Stimulated activated CD8-positive, alpha-beta memory T cell treated with anti-CD3 and anti-CD28 coated beads, Interleukin-12 subunit alpha, Interleukin-12 subunit beta, amount 100 ng/mL, for 24 hours (primary cell): ENCODE results near the gene TBCA.
"Not testable (repeated sequence)": the region's sequence is repeated elsewhere in the genome, so short reads cannot be mapped to it uniquely, and the experiment has no call there.

Experiments used
- DNase-seq: peaks from one replicate; pipeline ENCODE4 v3.0.0-alpha.2; 2020; ENCODE audit errors: extremely low read depth

Gene TBCA

DNA sequence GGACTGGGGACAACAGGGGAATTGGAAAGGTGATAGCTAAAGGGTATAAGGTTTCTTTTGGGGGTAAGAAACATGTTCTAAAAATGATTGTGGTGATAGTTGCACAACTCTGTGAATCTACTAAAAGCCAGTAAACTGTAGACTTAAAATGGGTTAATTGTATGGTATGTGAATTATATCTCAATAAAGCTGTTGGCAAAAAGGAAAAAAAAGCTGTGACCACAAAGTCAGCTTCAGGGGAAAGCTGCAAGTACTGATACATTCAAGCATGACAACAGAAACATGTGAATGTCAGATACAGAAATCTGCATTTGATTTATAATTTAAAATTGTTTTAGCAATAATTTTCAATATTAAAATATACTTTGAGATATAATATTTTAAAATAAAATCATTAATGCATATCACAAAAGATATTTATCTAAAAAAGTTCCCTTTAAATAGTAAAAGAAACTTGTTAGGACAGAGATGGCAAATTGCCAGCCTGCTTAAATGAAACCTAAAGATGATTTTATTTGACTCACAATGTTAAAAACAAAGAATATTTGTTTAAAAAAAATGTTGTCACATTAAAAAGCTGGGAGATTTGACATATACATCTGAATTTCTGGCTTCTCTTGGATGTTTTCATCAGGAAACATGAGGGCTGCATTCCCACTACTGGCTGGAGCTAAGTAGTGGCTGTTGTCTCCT, 66.0 kb downstream of the TBCA start:
- no peak for DNase-seq

DNA sequence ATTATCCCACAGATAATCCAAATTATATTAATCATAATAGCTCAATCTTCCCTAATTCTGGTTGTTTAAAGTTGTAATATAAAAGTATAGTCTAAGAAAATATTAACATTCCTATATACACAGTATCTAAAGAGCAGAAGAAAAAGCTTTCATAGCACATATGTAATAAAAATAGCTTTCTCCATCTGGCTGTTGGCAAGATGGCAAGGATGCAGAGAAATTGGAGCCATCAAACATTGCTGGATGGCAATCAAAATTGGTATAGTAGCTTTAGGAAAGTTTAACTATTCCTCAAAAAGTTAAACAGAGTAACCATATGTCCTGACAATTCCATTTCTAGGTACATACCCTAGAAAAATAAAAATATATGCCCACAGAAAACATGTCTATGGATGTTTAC, 66.8 kb downstream of the TBCA start:
- no peak for DNase-seq

DNA sequence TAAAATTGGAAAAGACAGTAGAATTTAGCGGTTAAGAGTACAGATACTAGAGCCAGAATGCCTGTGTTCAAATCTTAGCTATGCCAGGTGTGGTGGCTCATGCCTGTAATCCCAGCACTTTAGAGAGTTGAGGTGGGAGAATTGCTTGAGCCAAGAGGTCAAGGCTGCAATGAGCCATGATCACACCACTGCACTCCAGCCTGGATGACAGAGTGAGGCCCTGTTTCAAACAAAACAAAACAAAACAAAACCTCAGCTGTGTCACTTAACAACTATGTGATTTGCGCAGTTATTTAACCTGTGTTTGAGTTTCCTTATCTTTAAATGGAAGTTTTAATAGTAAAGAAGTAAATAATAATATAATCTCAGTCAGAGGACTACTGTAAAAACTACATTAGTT, 68.3 kb downstream of the TBCA start:
- no peak for DNase-seq

DNA sequence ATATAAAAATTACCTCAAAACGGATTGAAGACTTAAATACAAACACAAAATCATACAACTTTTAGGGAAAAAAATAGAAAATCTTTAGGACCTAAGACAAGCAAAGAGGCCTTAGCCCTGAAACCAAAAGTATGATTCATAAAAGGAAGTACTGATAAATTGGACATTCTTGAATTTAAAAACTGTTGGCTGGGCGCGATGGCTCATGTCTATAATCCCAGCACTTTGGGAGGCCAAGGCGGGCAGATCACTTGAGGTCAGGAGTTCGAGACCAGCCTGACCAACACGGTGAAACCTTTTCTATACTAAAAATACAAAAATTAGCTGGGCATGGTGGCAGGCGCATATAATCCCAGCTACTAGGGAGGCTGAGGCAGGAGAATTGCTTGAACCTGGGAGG, 76.6 kb downstream of the TBCA start:
- DNase-seq = not testable (repeated sequence)

DNA sequence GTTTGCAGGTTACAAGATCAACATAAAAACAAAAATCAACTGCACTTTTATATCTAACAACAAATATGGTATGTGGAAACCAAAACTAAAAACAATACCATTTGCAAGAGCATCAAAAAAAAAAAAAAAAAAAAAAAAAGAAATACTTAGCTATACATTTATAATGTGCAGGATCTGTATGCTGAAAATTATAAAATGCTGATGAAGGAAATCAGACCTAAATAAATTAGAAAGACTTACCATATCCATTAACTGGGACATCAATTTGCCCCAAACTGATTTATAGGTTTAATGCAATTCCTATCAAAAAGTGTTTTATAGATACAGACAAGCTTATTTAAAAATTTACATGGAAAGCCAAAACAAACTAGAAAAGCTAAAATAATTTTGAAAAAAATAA, 77.2 kb downstream of the TBCA start:
- DNase-seq = no peak

DNA sequence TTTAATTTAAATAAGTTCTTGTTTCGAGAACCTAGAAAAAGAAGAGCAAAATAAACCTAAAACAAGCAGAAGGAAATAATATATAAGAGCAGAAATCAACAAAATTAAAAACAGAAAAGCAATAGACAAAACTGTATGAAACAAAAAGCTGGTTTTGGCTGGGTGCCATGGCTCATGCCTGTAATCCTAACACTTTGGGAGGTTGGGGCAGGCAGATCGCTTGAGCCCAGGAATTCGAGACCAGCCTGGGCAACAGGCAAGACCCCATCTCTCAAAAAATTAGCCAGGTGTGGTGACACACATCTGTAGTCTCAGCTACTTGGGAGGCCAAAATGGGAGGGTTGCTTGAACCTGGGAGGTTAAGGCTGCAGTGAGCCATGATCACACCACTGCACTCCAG, 78.4 kb downstream of the TBCA start:
- DNase-seq = no peak

DNA sequence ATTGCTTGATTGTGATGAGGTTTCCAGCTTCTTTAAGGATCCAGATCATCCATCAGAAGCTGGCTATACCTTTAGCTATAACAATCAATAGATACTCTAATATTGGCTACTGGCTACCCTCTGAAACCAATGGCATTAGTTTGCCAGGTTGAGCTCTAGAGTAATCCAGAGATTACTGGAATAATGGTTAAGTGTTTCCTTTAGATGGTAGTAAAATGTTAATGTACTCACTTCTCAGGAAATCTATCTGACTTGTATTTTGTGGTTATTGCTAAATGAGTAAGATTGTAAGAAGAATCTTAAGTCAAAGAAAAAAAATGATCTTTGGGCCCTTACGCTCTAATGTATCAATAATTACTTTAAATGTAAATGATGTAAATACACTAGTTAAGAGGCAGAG, 80.0 kb downstream of the TBCA start:
- no peak for DNase-seq

DNA sequence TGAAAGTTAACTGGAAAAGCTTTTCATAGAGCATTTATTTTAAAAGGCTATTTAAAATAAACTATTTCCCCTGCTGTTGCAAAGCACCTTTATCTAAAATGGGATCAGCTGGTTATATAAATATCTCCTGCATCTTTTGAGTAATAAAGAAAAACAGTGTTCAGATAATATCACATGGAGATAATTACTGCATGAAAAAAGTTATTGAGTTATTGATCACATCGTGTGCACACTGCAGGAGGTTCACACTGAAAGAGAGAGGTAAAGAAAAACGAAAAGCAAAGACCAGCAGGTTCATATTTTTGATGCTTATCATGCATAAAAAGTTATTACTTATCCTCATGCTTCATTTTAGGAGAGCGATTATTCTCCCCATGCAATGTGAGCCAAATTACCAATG, 82.2 kb downstream of the TBCA start:
- no peak for DNase-seq

DNA sequence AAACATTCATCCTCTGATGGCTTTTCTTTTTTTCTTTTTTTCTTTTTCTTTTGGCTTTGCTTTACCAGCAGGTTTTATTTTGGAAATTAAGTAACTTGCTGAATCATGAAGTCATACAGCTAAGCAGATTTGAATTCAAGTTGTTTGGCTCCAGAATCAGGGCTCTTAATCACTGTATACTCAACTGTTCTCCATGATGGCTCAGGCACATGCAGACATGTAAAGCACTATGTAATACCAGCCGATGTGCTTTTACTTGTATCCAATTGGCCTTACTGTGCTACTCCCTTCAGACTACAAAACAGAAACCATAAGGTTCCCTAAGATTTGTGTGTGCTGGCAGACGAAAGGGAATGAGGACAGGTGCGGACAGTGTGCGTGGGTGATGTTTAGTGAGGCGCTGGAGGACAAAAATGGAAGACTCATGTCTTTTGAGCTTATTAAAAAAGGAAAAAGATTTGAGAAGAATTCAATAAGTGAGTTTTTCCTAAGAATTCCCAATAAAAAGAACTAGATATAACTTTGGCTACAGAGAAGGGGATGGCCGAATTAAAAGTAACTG, 92.9 kb downstream of the TBCA start:
- DNase-seq = no peak

DNA sequence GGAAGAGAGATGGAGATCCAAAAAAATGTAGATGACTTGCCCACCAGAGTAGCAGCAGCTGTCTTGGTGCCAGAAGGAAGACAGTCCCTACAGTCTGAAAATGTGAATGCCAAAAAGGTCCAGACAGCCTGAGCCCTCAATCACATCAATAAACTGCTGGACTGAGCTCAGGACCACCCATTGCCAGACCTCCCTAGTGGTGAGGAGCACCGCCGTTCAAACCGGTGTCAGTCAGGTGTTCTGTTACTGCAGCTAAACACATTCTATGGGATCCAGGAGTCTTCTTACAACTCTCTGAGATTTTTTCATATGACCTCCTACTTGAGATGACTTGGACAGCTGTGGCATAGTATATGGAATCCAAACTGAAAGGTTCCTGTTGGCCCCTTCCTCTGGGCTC, 105.6 kb downstream of the TBCA start:
- no peak for DNase-seq

DNA sequence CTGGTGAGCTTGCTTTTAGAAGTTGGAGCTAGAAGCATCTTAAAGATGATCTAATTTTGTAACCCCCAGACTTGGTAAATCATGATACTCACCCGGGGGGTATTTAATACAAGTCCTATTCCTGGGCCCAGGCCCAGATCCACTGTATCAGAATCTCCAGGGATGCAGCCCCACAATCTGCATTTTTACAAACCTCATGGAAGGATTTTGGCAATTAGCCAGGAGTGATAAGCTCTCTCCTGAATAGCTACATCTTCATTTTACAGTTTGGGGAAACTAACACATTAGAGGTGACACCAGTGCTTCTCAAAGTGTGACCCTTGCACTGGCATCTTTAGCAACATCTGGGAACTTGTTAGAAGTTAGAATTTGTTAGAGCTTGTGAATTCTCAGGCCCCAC, 106.5 kb downstream of the TBCA start:
- no peak for DNase-seq

DNA sequence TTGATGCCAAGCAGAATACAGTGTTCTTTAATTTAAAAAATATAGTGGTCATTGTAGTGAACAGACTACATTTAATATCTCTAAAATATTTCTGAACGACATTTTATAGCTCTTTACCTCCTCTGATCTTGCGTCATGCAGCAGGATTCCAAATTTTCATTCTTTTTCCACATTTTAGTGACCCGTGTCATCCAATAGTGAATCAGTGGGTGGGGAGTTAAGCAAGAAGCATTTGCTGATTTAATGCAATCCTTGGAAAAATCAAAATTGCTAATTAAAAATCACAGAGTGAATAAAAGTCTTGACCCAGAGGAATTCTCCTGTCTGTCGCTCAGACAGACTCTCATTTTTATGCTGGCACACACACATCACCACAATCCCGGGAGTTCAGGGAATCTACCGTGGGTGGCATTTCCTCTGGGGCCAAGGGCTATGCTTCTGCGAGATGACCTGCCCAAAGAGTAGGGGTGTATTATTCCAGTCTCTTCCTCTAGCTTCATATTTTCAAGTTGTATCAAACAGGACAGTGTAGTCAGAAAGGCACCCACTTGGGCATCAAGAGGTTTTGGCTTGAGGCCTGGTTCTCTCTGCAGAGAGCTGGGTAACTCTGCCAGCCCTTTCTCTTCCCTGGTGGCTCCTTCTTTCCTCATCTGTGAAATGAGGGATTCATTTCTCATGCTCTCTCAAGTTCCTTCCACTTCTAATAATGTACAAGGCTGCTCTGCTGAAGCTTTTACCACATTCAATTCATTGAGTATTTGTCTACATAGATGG, 112.9 kb downstream of the TBCA start:
- no peak for DNase-seq

DNA sequence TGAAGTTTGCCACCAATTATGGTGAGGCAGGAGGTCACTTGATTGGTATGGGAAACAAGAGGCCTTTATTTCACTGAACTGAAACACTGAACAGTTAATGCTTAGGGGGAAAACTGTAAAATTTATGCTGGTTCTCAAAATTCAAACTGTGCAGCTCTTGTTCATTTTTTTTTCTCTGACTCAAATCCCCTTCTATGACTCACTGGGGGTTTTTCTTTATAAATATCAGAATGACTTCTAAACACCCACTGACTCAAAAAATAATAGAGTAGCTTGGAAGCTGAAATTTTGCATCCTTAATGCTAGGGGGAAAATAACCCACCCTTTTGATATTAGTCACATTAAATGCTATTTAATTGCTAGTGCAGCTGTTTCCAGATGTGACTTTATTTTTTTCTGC, 113.5 kb downstream of the TBCA start:
- no peak for DNase-seq

DNA sequence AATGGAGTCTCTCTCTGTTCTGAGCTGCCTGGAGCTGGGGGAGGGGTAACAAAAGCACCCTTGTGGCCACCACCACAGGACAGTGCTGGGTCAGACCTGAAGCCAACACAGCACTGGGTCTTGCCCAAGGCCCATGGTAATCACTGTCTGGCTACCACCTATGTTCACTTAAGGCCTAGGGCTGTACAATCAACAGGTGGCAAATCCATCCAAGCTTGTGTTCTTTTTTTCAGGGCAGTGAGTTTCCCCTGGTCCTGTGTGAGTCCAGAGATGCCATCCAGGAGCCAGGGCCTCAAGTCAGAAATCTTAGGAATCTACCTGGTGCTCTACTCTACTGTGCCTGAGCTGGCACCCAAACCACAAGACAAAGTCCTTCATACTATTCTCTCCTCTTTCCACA, 117.5 kb downstream of the TBCA start:
- no peak for DNase-seq

DNA sequence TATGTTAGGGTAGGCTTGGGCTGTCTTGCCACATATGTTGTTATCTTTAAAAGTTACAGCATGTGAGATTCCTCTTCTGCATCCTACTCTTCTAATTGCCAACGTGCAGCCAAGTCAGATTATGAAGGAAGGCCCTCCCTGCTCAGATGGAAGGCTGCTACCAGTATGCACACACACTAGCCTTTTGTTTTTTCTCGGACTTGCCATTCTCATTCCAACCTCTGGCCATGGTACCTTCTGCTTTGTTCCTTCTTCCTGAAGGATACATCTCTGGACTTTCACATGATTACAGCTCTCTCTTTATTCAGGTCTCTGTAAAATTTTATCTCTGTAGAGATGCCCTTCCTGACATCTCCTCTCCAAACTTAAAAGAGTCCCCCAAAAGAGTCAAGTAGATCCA, 124.8 kb downstream of the TBCA start:
- no peak for DNase-seq

DNA sequence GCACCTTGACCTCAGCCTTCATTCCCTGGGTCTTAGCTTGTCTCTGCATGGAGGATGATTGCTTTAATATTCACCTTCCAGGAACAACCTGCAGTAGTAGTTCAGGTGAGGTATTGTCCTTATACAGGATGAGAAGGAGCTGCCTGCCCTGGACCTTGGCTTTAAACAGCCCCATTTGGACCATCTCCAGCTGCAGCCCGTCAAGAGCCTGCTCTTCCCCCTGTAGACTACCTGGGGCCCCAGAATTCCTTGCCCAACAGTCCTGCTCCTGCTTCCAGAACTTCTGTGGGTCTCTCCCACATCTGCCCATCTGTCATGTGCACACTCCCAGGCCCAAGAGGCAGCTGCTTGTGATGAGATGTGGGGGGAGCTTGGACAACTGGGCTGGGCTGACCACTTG, 125.5 kb downstream of the TBCA start:
- no peak for DNase-seq

DNA sequence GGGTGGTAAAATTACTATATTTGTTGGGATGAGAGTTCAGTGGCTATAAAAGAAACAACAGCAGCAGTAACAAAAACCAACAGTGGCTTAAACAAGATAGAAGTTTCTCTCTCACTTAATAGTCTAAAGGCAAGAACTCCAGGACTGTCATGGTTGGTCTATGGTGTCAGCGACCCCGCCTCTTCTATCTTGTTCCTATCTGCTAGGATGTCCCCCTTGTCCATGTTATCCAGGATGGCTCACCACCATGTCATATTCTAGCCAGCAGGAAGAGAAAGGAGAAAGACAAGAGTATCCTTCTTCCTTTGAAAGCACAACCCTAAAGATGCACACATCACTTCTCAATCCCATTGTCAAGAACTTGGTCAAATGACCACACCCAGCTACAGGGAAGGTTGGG, 126.4 kb downstream of the TBCA start:
- no peak for DNase-seq

DNA sequence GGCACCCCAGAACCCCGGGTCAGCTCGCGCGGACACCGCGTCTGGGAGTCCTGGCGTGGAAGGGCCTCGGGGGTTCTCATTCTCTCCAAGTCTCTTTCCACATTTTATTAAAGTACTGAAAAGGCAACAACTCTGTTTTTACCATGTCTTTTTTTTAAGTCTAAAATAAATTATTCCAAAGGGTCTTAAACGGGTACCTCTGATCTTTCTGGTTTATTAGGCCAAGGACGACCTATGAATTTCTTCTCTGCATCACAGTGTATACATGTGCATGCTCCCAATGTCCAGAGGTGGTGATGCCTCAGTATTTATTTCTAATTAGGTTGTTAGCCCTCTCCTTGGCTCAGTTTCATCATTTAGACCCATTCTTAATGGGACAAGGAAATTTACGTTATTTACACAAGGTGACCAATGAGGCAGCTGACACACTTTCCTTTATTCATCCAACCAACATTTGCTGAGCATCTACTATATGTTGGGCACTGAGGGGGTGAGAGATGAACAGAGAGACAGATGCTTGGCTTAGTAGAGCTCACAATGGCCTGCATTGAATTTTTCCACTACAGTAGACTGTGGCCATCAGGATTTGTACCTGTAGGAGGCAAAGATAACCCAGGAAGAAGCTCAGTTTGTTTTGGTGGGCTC, 130.0 kb downstream of the TBCA start:
- DNase-seq = no peak

DNA sequence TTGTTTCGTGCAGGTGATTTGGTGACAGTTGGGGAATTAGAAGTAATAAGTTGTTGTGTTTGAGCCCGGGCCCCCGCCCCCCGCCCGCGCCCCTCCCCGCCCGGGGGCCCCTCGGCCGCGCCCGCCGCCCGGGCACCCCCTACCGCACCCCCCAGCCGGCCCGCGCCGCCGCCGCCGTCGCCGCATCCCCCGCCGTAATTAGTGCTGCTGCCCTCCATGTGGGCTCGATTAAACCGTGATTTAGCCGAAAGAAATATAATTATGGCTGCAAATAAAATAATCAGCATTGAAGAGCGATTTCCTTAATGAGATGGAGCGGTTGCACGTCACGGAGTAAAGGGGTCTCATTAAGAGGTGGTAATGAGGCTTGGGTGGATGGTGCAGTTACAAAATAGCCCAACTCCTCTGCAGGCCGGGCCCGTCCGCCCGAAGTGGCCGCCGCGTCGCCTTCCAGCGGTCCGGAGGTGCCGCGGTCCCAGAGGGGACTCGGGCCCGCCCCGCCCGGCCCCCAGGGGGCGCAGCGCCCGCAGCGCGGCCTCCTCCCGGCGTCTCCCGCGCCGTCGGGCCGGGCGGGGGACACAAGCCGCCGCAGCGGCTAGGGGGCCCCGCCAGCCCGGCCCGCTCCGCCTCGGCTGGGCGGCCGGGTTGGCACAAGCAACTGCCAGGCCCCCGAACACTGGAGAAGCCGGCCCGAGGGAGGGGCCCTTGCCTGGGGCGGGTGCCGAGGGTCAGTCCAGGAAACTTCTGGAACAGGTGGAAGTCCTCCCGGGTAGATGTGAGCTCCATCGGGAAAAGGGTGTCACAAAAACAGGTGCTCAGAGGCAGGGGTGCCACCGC, 130.8 kb downstream of the TBCA start:
- DNase-seq = no peak

DNA sequence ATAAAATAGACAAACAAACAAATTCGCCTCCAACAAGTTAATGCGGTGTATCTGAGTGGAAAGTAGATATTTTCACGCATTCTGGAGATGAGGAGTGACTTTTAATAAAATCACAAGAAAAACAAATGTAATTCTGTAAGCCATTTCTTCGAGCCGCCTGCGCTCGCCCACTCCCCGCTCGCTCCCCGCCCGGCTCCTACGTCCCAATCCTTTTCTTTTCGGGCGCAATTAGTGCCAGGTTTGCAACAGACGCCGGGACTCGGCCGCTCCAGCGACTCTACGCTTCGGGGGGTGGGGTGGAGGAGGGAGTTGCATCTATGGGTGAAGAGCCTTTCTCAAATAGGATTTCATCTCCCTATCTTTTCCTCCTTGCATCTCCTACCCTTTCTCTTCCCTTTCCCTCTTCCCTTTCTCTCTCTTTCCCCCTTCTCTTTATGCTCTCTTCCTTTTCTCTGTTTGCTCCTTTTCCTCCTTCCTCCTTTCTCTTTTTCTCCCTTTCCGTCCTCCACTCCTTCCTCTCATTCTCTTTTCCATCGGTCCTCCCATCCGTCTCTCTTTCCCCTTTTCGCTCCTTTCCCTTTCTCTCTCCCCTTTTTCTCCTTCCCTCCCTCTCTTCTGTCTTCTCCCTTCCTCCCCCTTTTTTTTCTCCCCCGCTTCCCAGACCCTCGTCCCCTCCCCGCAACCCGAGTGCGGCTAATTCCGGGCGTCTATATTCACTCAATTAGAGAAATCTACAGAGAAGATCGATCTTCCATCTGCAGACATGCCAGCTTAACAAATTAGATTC, 131.6 kb downstream of the TBCA start:
- DNase-seq = no peak
